Stimulated activated effector memory CD8-positive, alpha-beta T cell treated with anti-CD3 and anti-CD28 coated beads, Interleukin-12 subunit alpha, Interleukin-12 subunit beta, amount 100 ng/mL, for 72 hours (primary cell): ENCODE measurements around the gene PRKG1.

Experiments used
- ATAC-seq: fragments of 150-1000 bp; cut with Tn5 transposase; 2 replicates; pipeline ENCODE4 v1.10.0; 2021
- DNase-seq, 2 donors: peaks; one replicate each; pipeline ENCODE4 v3.0.0; 2021 to 2022; ENCODE audit warnings: low spot score in 2 of 2
- H3K27ac Mint-ChIP-seq: one replicate; pipeline ENCODE4 v1.8.0; 2022; ENCODE audit warnings: mild to moderate bottlenecking, mixed read lengths
- H3K36me3 Mint-ChIP-seq: one replicate; pipeline ENCODE4 v1.8.0; 2022; ENCODE audit warnings: mild to moderate bottlenecking, mixed read lengths
- H3K4me1 Mint-ChIP-seq: one replicate; pipeline ENCODE4 v1.8.0; 2022; ENCODE audit warnings: mixed read lengths
- H3K4me3 Mint-ChIP-seq: one replicate; pipeline ENCODE4 v1.8.0; 2022; ENCODE audit warnings: mild to moderate bottlenecking, mixed read lengths
- H3K9me3 Mint-ChIP-seq: one replicate; pipeline ENCODE4 v1.8.0; 2022; ENCODE audit warnings: mixed read lengths

PRKG1 gene

DNA sequence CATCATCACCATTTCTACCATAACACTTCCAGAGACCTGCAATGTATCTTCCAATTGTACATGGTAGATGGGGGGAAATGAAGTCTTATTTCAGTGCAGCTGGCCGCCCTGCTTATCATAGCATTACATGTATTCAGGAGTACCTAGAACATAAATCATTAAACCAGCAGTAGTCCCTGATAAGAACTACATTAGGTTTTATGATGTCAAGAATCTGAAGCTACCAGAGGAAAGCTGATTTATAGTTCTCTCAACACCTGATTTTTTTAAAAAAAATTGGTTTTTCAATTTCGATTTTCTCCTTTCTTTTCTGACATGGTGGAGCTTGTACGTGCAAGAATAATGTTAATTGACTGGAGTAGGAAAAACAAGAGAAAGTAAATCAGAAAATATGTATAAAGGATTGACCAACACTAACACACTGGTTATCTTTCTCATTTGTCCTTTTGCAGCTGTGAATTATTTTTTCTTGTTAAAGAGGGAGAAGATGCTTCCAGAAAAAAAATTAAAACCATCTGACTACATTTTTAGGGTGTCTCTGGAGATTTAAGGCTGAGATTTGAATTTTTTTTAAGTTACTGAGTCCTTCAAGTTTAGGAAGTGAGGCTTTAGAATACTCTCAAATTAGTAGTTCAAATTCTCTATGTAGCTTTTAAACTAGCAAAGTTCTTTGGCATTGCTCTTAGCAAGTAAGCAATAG lies 566.0 kb downstream of the PRKG1 start:
- Mint-ChIP-seq H3K27ac (no peak overlapping the region), H3K9me3 (no peaks in the 10 kb centered on the region), H3K36me3 (no peaks in the 10 kb centered on the region), H3K4me3 (no peak overlapping the region), H3K4me1 (no peaks in the 10 kb centered on the region)
- DNase-seq (no peak), ATAC-seq (no peak)

DNA sequence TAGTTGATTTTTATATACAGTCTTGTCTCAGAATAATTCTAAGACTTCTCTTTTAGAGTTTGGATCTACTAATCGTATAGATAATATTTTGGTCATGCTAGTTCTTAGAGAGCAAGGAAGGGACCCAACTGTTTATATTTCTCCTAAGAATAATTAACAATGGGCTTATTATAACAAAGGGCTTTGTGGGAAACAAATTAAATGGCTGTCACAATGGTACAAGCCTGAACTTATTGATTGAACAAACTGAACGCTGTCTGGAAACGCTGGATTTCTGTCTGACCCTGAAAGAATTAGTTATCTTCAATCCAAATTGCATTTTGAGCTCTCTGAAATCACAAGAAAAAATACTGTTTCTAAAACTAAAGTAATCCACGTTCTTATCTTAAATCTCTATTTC lies 568.3 kb downstream of the PRKG1 start:
- H3K4me3 Mint-ChIP-seq = no peak overlapping the region
- H3K4me1 Mint-ChIP-seq = no peaks in the 10 kb centered on the region
- H3K27ac Mint-ChIP-seq = no peak overlapping the region
- ATAC-seq (no peak), DNase-seq (no peak)
- no peaks in the 10 kb centered on the region for H3K36me3 Mint-ChIP-seq
- H3K9me3 Mint-ChIP-seq = no peaks in the 10 kb centered on the region

DNA sequence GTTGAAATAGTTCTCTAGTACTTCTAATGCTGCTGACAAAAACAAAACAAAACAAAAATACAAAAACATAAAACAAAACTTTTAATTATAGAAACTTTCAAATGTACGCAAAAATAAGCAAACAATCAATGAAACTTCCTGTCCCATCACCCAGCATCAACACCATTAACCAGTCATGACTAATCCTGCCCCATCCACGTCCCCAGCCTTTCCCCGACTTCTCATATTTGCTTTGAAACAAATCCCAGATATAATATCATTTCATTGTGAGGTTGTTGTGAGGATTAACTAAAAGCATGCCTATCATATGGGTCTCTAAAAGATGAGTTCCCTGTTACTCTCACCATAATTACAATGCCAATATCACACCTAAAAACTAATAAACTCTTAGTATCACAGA lies 569.4 kb downstream of the PRKG1 start:
- H3K4me3 Mint-ChIP-seq = no peak overlapping the region
- H3K9me3 Mint-ChIP-seq = no peaks in the 10 kb centered on the region
- ATAC-seq = no peak
- H3K36me3 Mint-ChIP-seq = no peaks in the 10 kb centered on the region
- H3K27ac Mint-ChIP-seq = no peak overlapping the region
- no peak for DNase-seq
- H3K4me1 Mint-ChIP-seq = no peaks in the 10 kb centered on the region

DNA sequence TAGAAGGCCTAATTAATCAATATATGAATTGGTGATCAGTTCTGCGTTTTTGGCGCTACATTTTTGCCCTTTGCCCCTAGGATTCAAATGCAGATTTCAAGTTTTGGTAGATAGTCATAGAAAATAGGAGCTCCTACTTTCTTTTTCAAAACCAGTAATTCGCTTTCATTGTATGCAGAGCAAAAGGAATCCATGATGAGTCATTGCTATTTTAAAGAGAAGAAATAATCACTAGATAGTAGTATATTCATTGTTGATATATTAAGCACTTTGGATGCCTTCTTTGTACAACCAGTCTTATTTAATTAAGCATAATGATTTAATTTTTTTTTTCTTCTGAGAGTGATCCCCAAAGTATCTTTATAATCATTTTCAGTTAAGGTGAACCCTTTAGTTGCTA lies 574.8 kb downstream of the PRKG1 start:
- no peak overlapping the region for H3K27ac Mint-ChIP-seq
- no peaks in the 10 kb centered on the region for H3K36me3 Mint-ChIP-seq
- H3K9me3 Mint-ChIP-seq = no peaks in the 10 kb centered on the region
- no peaks in the 10 kb centered on the region for H3K4me1 Mint-ChIP-seq
- no peak overlapping the region for H3K4me3 Mint-ChIP-seq
- ATAC-seq (no peak), DNase-seq (no peak)

DNA sequence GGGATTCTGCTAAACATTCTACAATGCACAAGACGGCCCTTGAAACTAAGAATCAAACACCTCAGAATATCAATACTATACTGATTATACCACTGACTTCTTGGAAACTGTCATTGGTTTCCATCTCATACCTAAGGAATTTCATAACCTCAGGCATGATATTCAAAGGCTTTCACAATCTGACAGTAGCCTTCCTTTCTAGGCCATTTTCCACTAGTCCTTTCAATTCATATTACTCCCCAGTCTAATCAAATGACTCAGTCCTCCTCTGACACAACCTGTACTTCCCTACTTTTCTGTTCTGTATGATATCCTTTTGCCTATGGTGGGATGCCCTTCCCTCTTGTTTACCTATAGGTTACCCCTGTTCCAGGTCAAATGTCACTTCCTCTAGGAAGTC lies 576.8 kb downstream of the PRKG1 start:
- Mint-ChIP-seq H3K36me3 (no peaks in the 10 kb centered on the region), H3K9me3 (no peaks in the 10 kb centered on the region), H3K27ac (no peak overlapping the region)

DNA sequence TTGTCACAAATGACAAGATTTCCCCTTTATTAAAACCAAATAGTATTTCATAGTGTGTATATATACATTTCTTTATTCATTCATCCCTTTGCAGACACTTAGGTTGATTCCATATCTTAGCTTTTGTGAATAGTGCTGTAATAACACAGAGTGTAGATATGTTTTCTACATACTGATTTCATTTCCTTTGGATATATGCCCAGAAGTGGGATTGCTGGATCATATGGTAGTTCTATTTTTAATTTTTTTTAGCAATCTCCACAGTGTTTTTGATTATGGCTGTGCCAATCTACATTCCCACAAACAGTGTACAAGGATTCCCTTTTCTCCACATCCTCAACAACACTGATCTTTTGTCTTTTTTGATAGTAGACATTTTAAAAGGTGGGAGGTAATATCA lies 578.7 kb downstream of the PRKG1 start:
- Mint-ChIP-seq H3K4me1 (no peaks in the 10 kb centered on the region), H3K4me3 (no peak overlapping the region), H3K27ac (no peak overlapping the region), H3K36me3 (no peaks in the 10 kb centered on the region), H3K9me3 (no peaks in the 10 kb centered on the region)
- DNase-seq (no peak), ATAC-seq (no peak)

More for the DNA sequence above, 576.8 kb downstream of the PRKG1 start:
- ATAC-seq = no peak
- Mint-ChIP-seq H3K4me1 (no peaks in the 10 kb centered on the region), H3K4me3 (no peak overlapping the region)
- DNase-seq = no peak

DNA sequence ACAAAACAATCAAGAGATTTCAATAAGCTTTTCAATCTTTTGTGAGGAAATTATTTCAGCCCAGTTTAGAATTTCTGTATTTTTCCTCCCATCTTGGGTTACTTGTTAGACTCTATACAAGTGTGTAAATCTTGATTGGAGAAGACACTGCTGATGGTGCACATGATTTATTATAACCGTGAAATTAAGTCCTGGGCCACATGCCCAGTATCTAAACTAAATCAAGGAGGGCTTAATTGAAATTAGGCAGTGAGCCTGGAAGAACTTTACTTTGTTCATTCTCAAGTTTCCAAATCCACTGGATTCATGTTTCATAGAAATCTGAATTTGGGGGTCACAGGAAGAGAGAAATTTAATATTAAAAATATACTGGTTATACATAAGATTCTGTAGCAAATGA lies 580.6 kb downstream of the PRKG1 start:
- Mint-ChIP-seq H3K9me3 (no peaks in the 10 kb centered on the region), H3K27ac (no peak overlapping the region), H3K36me3 (no peaks in the 10 kb centered on the region), H3K4me3 (no peak overlapping the region), H3K4me1 (no peaks in the 10 kb centered on the region)
- no peak for DNase-seq
- ATAC-seq = no peak

DNA sequence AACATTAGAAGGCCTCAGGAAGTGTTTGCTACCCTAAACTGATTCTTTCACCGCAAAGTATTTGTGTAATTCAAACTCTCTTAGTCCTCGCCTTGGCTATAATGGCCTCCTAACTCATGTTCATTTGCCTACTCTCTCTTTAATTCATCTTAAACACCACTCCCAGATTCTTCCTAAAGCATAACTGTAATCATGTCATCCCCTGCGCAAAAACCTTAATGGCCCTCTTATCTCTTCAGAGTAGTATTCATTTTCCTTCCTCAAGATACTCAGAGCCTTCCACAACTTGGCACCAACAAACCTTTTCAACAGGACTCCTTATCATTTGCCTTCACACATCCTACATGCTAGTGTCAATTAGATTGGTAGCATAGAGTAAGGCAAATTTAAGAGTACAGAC lies 582.2 kb downstream of the PRKG1 start:
- no peak for ATAC-seq
- no peak for DNase-seq
- H3K4me1 Mint-ChIP-seq = no peaks in the 10 kb centered on the region
- H3K27ac Mint-ChIP-seq = no peak overlapping the region
- H3K9me3 Mint-ChIP-seq = no peaks in the 10 kb centered on the region
- H3K36me3 Mint-ChIP-seq = no peaks in the 10 kb centered on the region
- no peak overlapping the region for H3K4me3 Mint-ChIP-seq

DNA sequence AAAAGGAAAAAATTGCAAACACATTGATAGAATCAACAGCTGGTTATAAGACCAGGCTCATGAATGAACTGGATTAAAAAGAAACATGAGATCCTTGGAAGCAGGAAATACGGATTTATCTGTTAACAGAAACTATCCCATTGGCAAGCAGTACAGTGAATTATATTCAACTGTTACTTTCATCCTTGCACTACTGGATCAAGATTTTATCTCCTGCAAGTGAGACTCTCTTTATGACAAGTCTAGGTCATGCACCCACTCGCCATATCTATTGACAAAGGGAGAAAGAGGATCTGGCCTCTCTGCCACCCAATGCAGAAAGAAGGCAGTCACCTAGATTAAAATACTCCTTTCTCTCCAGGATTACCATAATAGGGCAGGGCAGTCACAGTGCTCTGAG lies 583.7 kb downstream of the PRKG1 start:
- Mint-ChIP-seq H3K4me1 (no peaks in the 10 kb centered on the region), H3K27ac (no peak overlapping the region), H3K36me3 (no peaks in the 10 kb centered on the region), H3K4me3 (no peak overlapping the region), H3K9me3 (no peaks in the 10 kb centered on the region)
- DNase-seq = no peak
- no peak for ATAC-seq

DNA sequence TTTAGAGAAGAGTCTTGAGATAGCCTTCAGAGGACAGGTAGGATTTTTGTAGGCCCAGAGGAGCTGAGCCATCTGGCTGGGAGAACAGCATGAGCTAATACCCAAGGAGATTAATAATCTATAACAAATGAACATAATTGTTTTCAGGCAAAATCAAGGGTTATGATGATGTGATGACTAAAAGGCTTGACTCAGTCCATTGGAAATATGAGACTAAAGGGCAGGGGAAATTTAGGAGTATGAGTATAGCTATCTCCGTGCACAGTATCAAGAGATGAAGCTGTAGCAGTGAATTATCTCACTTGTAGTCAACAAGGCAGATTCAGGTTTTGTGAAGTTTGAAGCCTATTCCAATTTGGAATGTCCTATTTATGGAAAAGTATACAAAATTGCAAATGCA lies 585.1 kb downstream of the PRKG1 start:
- ATAC-seq = no peak
- Mint-ChIP-seq H3K9me3 (no peaks in the 10 kb centered on the region), H3K36me3 (no peaks in the 10 kb centered on the region), H3K4me3 (no peak overlapping the region), H3K4me1 (no peaks in the 10 kb centered on the region), H3K27ac (no peak overlapping the region)
- DNase-seq = no peak

DNA sequence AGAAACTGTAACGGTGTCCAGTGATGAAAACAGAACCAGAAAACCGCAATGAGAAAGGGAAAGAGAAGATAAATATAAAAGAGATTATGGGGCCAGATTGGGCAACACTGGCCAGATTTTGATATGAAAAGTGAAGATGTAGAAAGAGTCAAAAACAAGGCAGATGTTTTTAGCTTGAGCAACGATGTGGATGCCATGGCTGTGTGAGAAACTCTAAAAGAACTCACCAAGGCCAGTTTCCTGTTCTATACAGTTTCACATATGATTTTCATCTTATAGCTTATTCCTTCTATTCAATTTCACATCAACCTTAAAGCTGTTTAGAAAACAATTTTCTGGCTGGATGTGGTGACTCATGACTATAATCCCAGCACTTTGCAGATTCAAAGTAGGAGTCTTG lies 588.8 kb downstream of the PRKG1 start:
- Mint-ChIP-seq H3K4me3 (no peak overlapping the region), H3K36me3 (no peaks in the 10 kb centered on the region), H3K27ac (no peak overlapping the region), H3K4me1 (no peaks in the 10 kb centered on the region), H3K9me3 (no peaks in the 10 kb centered on the region)
- ATAC-seq (no peak), DNase-seq (no peak)

DNA sequence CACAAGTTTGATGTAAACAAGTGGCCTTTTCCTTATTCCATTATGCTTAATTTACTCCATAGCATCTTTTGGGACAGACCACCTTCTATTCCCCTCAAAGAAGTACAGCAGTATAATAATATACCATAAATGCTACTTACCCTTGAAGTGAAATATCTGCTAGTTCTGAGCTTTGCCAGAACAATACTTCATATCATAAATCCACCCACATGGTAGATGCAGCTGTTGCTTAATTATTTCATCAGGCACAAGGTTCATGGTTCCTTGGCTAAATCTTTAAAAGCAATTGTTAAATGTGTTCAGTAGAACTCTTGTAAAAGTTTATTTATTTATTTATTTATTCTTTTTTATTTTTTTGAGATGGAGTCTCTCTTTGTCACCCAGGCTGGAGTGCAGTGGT lies 592.2 kb downstream of the PRKG1 start:
- Mint-ChIP-seq H3K9me3 (no peaks in the 10 kb centered on the region), H3K4me1 (no peaks in the 10 kb centered on the region), H3K36me3 (no peaks in the 10 kb centered on the region), H3K27ac (no peak overlapping the region), H3K4me3 (no peak overlapping the region)
- ATAC-seq = no peak
- DNase-seq = no peak

DNA sequence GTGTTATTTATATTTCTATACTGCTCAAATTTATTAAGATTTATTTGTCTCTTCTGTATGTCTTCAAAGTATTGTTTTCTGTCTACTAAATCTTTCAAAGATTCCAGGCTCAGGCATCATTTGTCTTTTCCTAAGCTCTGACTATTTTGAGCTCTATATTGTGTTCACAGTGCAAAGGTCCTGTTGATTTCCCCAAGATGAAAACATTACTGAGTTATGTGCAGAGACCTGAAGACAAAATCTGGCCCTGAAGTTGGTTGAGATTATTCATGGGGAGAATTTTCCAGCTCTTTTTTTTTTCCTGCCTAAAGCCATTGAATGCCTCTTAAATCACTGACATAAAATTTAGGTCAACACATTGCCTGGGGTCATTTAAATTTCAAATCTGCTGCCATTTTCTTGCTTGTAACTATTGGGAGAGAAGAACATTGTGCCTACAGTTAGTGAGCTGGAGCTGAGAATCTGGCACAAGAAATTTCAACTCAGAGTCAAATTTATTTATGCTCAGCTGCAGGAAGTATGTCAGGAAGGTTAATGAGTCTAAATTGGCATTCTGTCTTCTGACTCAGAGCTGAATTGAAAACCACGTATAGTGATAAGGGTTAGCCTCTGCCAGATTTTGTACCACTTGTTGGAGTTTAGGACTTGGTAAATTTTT lies 593.5 kb downstream of the PRKG1 start:
- Mint-ChIP-seq H3K4me3 (no peak overlapping the region), H3K27ac (no peak overlapping the region), H3K4me1 (no peaks in the 10 kb centered on the region), H3K36me3 (no peaks in the 10 kb centered on the region), H3K9me3 (peaks cover 4% of the 10 kb centered on the region)
- DNase-seq (no peak), ATAC-seq (no peak)

DNA sequence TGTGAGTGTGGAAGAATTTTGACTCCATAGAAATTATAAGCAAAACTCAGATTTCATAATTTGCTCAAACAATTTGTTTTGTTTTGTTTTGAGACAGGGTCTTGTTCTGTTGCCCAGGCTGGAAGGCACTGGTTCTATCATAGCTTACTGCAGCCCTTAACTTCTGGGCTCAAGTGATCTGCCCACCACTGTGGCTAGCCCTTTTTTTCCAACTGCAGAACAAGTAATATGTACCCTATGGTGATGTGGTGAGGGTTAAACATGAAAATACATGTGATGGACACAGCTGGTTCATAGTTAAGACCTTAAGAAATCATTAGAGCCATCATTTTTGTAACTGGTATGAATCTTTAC lies 594.0 kb downstream of the PRKG1 start:
- Mint-ChIP-seq H3K9me3 (peaks cover 4% of the 10 kb centered on the region), H3K4me3 (no peak overlapping the region), H3K4me1 (no peaks in the 10 kb centered on the region), H3K27ac (no peak overlapping the region), H3K36me3 (no peaks in the 10 kb centered on the region)
- ATAC-seq (no peak), DNase-seq (no peak)

DNA sequence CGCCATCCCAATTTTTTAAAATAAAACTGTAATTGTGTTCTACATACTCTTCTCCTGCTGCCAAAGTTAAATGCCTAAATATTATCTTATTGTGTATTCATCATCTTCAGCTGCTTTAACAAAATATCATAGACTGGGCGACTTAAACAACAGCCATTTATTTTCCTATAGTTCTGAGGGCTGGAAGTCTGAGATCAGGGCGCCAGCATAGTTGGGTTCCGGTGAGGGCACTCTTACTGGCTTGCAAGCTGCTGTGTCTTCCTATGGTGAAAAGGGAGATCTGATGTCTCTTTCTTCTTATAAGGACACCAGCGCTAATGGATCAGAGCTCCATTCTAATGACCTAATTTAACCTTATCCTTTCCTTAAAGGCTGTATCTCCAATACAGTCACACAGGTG lies 594.8 kb downstream of the PRKG1 start:
- Mint-ChIP-seq H3K4me3 (no peak overlapping the region), H3K36me3 (no peaks in the 10 kb centered on the region), H3K27ac (no peak overlapping the region), H3K9me3 (peaks cover 4% of the 10 kb centered on the region), H3K4me1 (no peaks in the 10 kb centered on the region)
- ATAC-seq (no peak), DNase-seq (no peak)

DNA sequence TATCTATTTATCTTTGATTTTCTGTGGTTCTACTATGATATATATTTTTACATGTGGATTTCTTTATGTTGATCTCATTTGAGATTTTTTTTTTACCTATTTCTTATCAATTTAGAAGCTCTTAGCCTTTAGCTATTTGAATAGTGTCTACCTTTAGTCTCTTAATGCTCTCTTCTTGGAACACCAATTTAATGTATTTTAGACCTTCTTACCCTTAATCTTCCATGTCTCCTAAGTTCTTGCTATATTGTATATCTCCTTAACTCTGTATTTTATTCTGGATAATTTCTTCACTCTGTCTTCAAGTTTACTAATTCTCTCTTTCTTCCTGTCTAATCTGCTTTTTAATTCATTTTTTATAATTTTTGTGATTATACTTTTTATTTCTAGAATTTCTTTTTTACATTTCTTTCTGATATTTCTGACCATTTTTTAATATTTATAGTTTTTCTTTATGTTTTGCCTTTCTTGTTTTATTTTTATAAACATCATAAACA lies 597.8 kb downstream of the PRKG1 start:
- Mint-ChIP-seq H3K9me3 (peaks cover 4% of the 10 kb centered on the region), H3K27ac (no peak overlapping the region), H3K4me1 (no peaks in the 10 kb centered on the region), H3K4me3 (no peak overlapping the region), H3K36me3 (no peaks in the 10 kb centered on the region)
- DNase-seq (no peak), ATAC-seq (no peak)
